K562 (cell line): Measurements from ENCODE around the gene ARHGAP15. TPM values are rescaled to one million over a fixed set of nuclear protein-coding genes. Genes with fewer than 3 reads are reported as not detected.

ENCODE experiments used
- ATAC-seq: fragments of 200-7000 bp; cut with Tn5 transposase; 3 replicates; pipeline ENCODE4 v1.9.1; 2020; ENCODE audit warnings: moderate library complexity
- BruUV-seq: library from RNA; stranded (reverse); fragments of 400-500 nt; replicated peaks from 2 replicates; lab custom pipeline; 2021; lab: Mats Ljungman, UMichigan
- CTCF ChIA-PET: fragments of 300-600 bp; formaldehyde crosslinking; extraction: SDS; loops from one replicate; lab custom pipeline; 2021; ENCODE audit warnings: low intra/inter-chr PET ratio; lab: Yijun Ruan, JAX
- POLR2A ChIA-PET: fragments of 300-600, 350-650 bp; sonication (Branson Sonifier 250); formaldehyde crosslinking; extraction: SDS; loops from one replicate; lab custom pipeline; 2021; ENCODE audit warnings: antibody characterized with exemption, inconsistent platforms; lab: Yijun Ruan, JAX
- DNase-seq, 4 experiments: peaks; one replicate each; pipeline versions ENCODE4 v3.0.0 to v3.0.0-alpha.2; 2011 to 2018; ENCODE audit warnings: low spot score in 3 of 4, mixed read lengths in 3 of 4; ENCODE audit errors: extremely low read depth in 1 of 4
- FAIRE-seq: peaks from 2 replicates; lab custom pipeline; 2011; peaks lifted over from hg19 to GRCh38; lab: Jason Lieb, UNC
- H2AFZ ChIP-seq: 2 replicates; pipeline ENCODE4 v1.6.0; 2011; ENCODE audit warnings: low read depth, low read length, control low read depth, inconsistent platforms
- H3K27ac ChIP-seq: fragments of 200-600 bp; 3 replicates; pipeline ENCODE4 v1.8.0; 2011; ENCODE audit warnings: low read depth, mild to moderate bottlenecking, control low read depth, inconsistent platforms, low read length, moderate library complexity, mixed read lengths; ENCODE audit errors: extremely low read depth
- H3K27me3 ChIP-seq, 2 experiments: fragments of 300-600 bp in 1 of 2; 2 replicates in 1 of 2; 3 replicates in 1 of 2; pipeline versions ENCODE4 v1.6.0 to v1.8.0; 2011; ENCODE audit warnings: inconsistent platforms in 2 of 2, low read length in 2 of 2, mild to moderate bottlenecking in 1 of 2, mixed read lengths in 1 of 2, moderate library complexity in 1 of 2; ENCODE audit not compliant: control insufficient read depth in 2 of 2, insufficient read depth in 2 of 2
- H3K36me3 ChIP-seq: fragments of 300-600 bp; 3 replicates; pipeline ENCODE4 v1.8.0; 2011; ENCODE audit warnings: mild to moderate bottlenecking, low read length, inconsistent platforms; ENCODE audit not compliant: control insufficient read depth, insufficient read depth
- H3K4me1 ChIP-seq, 2 experiments: fragments of 200-600 bp in 1 of 2; replicated peaks in 1 of 2; 2 replicates in 1 of 2; 3 replicates in 1 of 2; pipeline versions ENCODE4 v1.5.1 to v1.8.0; 2011; ENCODE audit warnings: inconsistent platforms in 2 of 2, low read length in 2 of 2, mild to moderate bottlenecking in 1 of 2, mixed read lengths in 1 of 2, moderate library complexity in 1 of 2; ENCODE audit not compliant: control insufficient read depth in 2 of 2, insufficient read depth in 2 of 2
- H3K4me2 ChIP-seq: 2 replicates; pipeline ENCODE4 v1.6.1; 2011; ENCODE audit warnings: low read length, control low read depth, inconsistent platforms, mixed read lengths; ENCODE audit not compliant: insufficient read depth
- H3K4me3 ChIP-seq: fragments of 200-600 bp; sonication (generic), shearing (Covaris generic); 2 replicates; pipeline ENCODE4 v1.5.1; 2016; ENCODE audit warnings: control low read depth, inconsistent platforms
- H3K79me2 ChIP-seq: fragments of 200-600 bp; 3 replicates; pipeline ENCODE4 v1.8.0; 2011; ENCODE audit warnings: low read length, inconsistent platforms; ENCODE audit not compliant: control insufficient read depth, insufficient read depth
- H3K9ac ChIP-seq, 2 experiments: 2 replicates each; pipeline versions ENCODE4 v1.6.0 to v1.6.1; 2011; ENCODE audit warnings: low read depth in 2 of 2, low read length in 2 of 2, control low read depth in 1 of 2, inconsistent platforms in 1 of 2, mild to moderate bottlenecking in 1 of 2, mixed read lengths in 1 of 2; ENCODE audit not compliant: insufficient read depth in 1 of 2
- H3K9me1 ChIP-seq: one replicate; pipeline ENCODE4 v1.6.0; 2011; ENCODE audit warnings: inconsistent platforms, mild to moderate bottlenecking, low read length, moderate library complexity; ENCODE audit not compliant: control insufficient read depth, insufficient read depth
- H3K9me3 ChIP-seq: replicated peaks from 2 replicates; pipeline ENCODE4 v1.5.1; 2011; ENCODE audit warnings: low read depth, low read length, inconsistent platforms; ENCODE audit not compliant: control insufficient read depth, insufficient read depth
- H4K20me1 ChIP-seq: replicated peaks from 2 replicates; pipeline ENCODE4 v1.6.1; 2011; ENCODE audit warnings: low read length, inconsistent platforms, mixed read lengths; ENCODE audit not compliant: control insufficient read depth, insufficient read depth
- KLF16 ChIP-seq: IDR thresholded peaks from 2 replicates; pipeline ENCODE4 v1.6.1; 2016; ENCODE audit warnings: antibody characterized with exemption
- MTA1 ChIP-seq: fragments of 450-650 bp; IDR thresholded peaks from 2 replicates; pipeline ENCODE4 v1.6.1; 2017; ENCODE audit warnings: borderline replicate concordance
- SAFB2 ChIP-seq: fragments of 200-400 bp; formaldehyde crosslinking; IDR thresholded peaks from 2 replicates; pipeline ENCODE4 v1.6.1; 2018; ENCODE audit warnings: borderline replicate concordance, low read length, low read depth, moderate library complexity; ENCODE audit not compliant: severe bottlenecking
- WGBS: fragments of 100-300 bp; shearing (Covaris generic); methylation state at CpG from one replicate; pipeline ENCODE4 v1.1.6; 2016; ENCODE audit warnings: low coverage, mixed read lengths; ENCODE audit not compliant: insufficient coverage; ENCODE audit errors: missing lambda C conversion rate; 5-methylcytosine and 5-hydroxymethylcytosine counted together
- in situ Hi-C: fragments of 300-500 bp; cut with MboI; formaldehyde crosslinking; loops from 4 replicates; pipeline ENCODE4 v1.15.0; 2018; ENCODE audit warnings: inconsistent platforms, mixed read lengths
- intact Hi-C: fragments of 100-400 bp; cut with micrococcal nuclease; formaldehyde crosslinking; loops from 2 replicates; pipeline ENCODE4 v1.14.2; 2022
- polyA plus RNA-seq, 8 experiments: library from polyadenylated mRNA; depleted of rRNA in 4 of 8; stranded (reverse) in 5 of 8; unstranded in 3 of 8; fragments of >200 nt; fragmentation: Nextera tagmentation in 2 of 8; fragmentation: Illumina TruSeq in 1 of 8; extraction: Ambion mirVana in 2 of 8; extraction: Trizol in 1 of 8; gene quantifications; 2 replicates each; pipeline versions ENCODE4 v1.2.1 to v1.2.3, GENCODE V29; 2011 to 2014; ENCODE audit warnings: inconsistent platforms in 1 of 8, missing spikeins in 1 of 8
- total RNA-seq, 7 experiments: library from RNA; depleted of rRNA in 6 of 7; stranded (reverse); fragments of >200 nt in 6 of 7; fragmentation: Illumina TruSeq in 2 of 7; extraction: Trizol in 2 of 7; gene quantifications; 2 replicates each; pipeline versions ENCODE4 v1.2.1 to v1.2.3, GENCODE V29; 2011 to 2021; ENCODE audit warnings: low replicate concordance in 1 of 7
- TF ChIP-seq, protein P1 (sequence below): fragments of 250-450 bp; sonication (Bioruptor Pico); IDR thresholded peaks from 2 replicates; pipeline ENCODE4 v1.5.0; 2020; ENCODE audit warnings: mild to moderate bottlenecking, borderline replicate concordance

The ARHGAP15 gene
- total and polyA plus RNA-seq, 9 of the 15 experiments (the other 6 are each of a cell fraction or from before 2014, with no cell fraction given), result 1.5 to 17.9 (median 7.9) TPM

GRCh38 chr2:143730155-143730952 lies 601.1 kb downstream of the ARHGAP15 start (continued):
- TF ChIP-seq, protein P1, sequence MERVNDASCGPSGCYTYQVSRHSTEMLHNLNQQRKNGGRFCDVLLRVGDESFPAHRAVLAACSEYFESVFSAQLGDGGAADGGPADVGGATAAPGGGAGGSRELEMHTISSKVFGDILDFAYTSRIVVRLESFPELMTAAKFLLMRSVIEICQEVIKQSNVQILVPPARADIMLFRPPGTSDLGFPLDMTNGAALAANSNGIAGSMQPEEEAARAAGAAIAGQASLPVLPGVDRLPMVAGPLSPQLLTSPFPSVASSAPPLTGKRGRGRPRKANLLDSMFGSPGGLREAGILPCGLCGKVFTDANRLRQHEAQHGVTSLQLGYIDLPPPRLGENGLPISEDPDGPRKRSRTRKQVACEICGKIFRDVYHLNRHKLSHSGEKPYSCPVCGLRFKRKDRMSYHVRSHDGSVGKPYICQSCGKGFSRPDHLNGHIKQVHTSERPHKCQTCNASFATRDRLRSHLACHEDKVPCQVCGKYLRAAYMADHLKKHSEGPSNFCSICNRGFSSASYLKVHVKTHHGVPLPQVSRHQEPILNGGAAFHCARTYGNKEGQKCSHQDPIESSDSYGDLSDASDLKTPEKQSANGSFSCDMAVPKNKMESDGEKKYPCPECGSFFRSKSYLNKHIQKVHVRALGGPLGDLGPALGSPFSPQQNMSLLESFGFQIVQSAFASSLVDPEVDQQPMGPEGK (CRISPR knock-in tag), result no peak
- no peak for TF ChIP-seq SAFB2

DNA sequence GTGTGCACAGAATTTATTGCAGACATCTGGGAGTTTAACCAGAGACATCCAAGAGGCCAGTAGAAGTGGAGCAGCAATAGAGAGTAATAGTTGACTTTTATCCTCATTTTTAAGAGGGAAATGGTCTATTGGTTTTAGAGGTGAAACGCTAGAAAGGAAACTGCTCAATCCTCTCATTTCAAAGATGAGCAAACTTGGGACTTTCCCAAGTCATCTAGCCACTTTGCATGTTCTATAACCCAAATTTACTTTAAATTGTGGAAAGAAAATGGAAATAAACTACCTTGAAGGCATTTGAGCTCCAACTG lies 601.7 kb downstream of the ARHGAP15 start:
- no peak overlapping the region for H3K4me2 ChIP-seq
- POLR2A ChIA-PET, result interaction anchor here (0.6 kb wide), 1 partner anchor 768 kb away, joined by 3 read pairs; no protein-coding TSS in a partner anchor
- intact Hi-C loops (no loop called here), in situ Hi-C loops (no loop called here)
- ATAC-seq (no peak), FAIRE-seq (no peak), DNase-seq (no peak)
- no peaks in the 10 kb centered on the region; a peak in 1 of 5 replicates for H3K4me1 ChIP-seq
- WGBS, result 25% methylated on average over 1 of the region's 1 CpG
- no peak overlapping the region for H2AFZ ChIP-seq
- H3K4me3 ChIP-seq, result no peak overlapping the region
- H3K27me3 ChIP-seq, result no peaks in the 10 kb centered on the region
- H3K9me1 ChIP-seq, result no peaks in the 10 kb centered on the region
- CTCF ChIA-PET, result no interaction called here
- H4K20me1 ChIP-seq, result no peaks in the 10 kb centered on the region
- no peak overlapping the region for H3K27ac ChIP-seq
- no peaks in the 10 kb centered on the region for H3K79me2 ChIP-seq
- no TSS peak for BruUV-seq
- no peak overlapping the region for H3K9ac ChIP-seq
- H3K36me3 ChIP-seq, result no peaks in the 10 kb centered on the region
- TF ChIP-seq MTA1, result no peak
- no peak for TF ChIP-seq KLF16
- no peaks in the 10 kb centered on the region for H3K9me3 ChIP-seq
